OCI-LY3 (cell line): ENCODE results near the gene MGST3.

Source experiments
- CTCF ChIP-seq: fragments of 200-600, 300-600 bp; sonication (generic); IDR thresholded peaks from 2 replicates; pipeline ENCODE4 v1.5.1; 2014; ENCODE audit warnings: antibody characterized with exemption, low read length, low read depth
- EZH2phosphoT487 ChIP-seq: fragments of 200-600 bp; shearing (Covaris generic); IDR thresholded peaks from 2 replicates; pipeline ENCODE4 v1.6.1; 2018; ENCODE audit warnings: antibody characterized with exemption, mixed run types, low read depth

DNA sequence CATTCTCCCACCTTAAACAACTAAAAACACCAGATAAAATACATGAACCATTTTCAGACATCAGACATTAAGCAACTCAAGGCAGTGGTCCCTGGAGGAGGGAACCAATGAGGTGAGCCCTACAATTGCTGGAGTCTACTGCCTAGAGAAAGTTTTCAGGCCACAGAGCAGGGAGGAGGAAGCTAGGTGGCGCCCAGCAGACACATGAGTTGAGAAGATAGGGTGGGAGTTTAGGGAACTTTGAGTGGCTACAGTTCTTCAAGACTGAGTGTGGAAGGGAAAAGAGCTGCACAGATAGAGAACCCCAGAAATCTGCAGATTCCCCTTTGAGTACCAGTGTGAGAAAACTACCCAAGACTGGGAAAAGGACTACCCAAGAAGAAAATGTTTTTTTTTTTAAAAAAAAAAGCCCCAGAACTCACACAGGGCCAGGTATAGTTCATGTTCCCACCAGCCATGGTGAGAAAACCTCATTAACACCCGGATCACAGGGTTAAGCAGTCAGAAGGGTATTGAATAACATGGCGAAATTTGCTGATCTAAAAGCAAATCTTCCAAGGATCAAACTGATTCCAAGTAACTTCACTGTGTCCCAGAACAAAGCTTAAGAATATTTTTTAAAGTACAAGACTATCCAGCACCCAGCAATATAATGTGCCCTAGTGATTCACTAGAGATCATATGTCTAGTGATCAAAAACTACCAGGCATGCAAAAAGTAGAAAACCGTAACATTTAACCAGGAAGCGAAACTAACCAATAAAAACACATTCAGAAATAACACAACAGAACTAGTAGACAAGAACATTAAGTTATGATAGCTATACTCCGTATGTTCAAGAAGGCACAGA, 55.3 kb downstream of the MGST3 start:
- TF ChIP-seq CTCF, result peak; percentile 71
- no peak for TF ChIP-seq EZH2phosphoT487
